ENCODE results near the gene RAPGEF2. TPM values are rescaled to one million over a fixed set of nuclear protein-coding genes. Genes with fewer than 3 reads are reported as not detected.

RAPGEF2 gene
- total and polyA plus RNA-seq, 10 of the 15 experiments (the other 5 are each of a cell fraction or from before 2014, with no cell fraction given), result 0.31 to 24.0 (median 2.9) TPM

- intact Hi-C loops (cut with micrococcal nuclease; ENCODE audit: unreplicated experiment), result no loop called here
- ChIA-PET RAD21 (ENCODE audit: unreplicated experiment) (no interaction called here), CTCF (no interaction called here), SMC1A (ENCODE audit: uncharacterized antibody, unreplicated experiment) (no interaction called here), POLR2A (no interaction called here)
- no TSS peak for BruUV-seq (replicated peaks)
- Histone ChIP-seq H3K27me3 (replicated peaks in 1 of 2; ENCODE audit: control insufficient read depth in 2 of 2, insufficient read depth in 2 of 2, low read length in 1 of 2) (no peaks in the 10 kb centered on the region), H3K27ac (ENCODE audit: control insufficient read depth, insufficient read depth) (no peak overlapping the region), H3K4me2 (ENCODE audit: control insufficient read depth, insufficient read depth) (no peak overlapping the region), H3K36me3 (ENCODE audit: control insufficient read depth in 2 of 2, insufficient read depth in 2 of 2, low read length in 1 of 2) (no peaks in the 10 kb centered on the region), H3K79me2 (ENCODE audit: control insufficient read depth, insufficient read depth, low read length) (no peaks in the 10 kb centered on the region), H3K4me1 (ENCODE audit: control insufficient read depth, insufficient read depth, low read length) (no peaks in the 10 kb centered on the region), H2AFZ (ENCODE audit: control insufficient read depth, low read depth, low read length) (no peak overlapping the region), H3K9ac (ENCODE audit: control insufficient read depth, insufficient read depth, low read length) (no peak overlapping the region), H3K9me3 (replicated peaks; ENCODE audit: control insufficient read depth, insufficient read depth, low read length) (no peaks in the 10 kb centered on the region; the same call in 2 of the 3 replicates), H4K20me1 (ENCODE audit: control insufficient read depth, insufficient read depth) (no peaks in the 10 kb centered on the region), H3K4me3 (no peak overlapping the region)
- DNase-seq (ENCODE audit: low read depth, low spot score), result no peak
- no peak for FAIRE-seq
- in situ Hi-C loops (cut with MboI), result no loop called here
- no peak for ATAC-seq
- WGBS (ENCODE audit: insufficient coverage, insufficient replicate concordance, low lambda C conversion rate, missing lambda C conversion rate), result 79% methylated on average over 4 of the region's 4 CpGs
- TF ChIP-seq TCF12 (IDR thresholded peaks at IDR 0.05; ENCODE audit: low read depth, low read length) (no peak), MYB (IDR thresholded peaks at IDR 0.05; ENCODE audit: borderline replicate concordance, low read depth, low read length) (no peak), SREBF1 (IDR thresholded peaks at IDR 0.05; ENCODE audit: low read length) (no peak), HDGF (IDR thresholded peaks at IDR 0.05) (no peak), ATF3 (IDR thresholded peaks at IDR 0.05; ENCODE audit: borderline replicate concordance, extremely low read depth, low read depth, low read length) (no peak)
Observed at GRCh38 chr4:159271856-159272255, 169.0 kb downstream of the RAPGEF2 start.

- intact Hi-C loops (cut with micrococcal nuclease; ENCODE audit: unreplicated experiment) (no loop called here), in situ Hi-C loops (cut with MboI) (no loop called here)
- SMC1A ChIA-PET (ENCODE audit: uncharacterized antibody, unreplicated experiment), result no interaction called here
- Histone ChIP-seq H3K27ac (ENCODE audit: control insufficient read depth, insufficient read depth) (no peak overlapping the region), H3K4me3 (no peak overlapping the region), H3K4me1 (ENCODE audit: control insufficient read depth, insufficient read depth, low read length) (no peaks in the 10 kb centered on the region), H3K36me3 (ENCODE audit: control insufficient read depth in 2 of 2, insufficient read depth in 2 of 2, low read length in 1 of 2) (no peaks in the 10 kb centered on the region), H4K20me1 (ENCODE audit: control insufficient read depth, insufficient read depth) (no peaks in the 10 kb centered on the region), H3K4me2 (ENCODE audit: control insufficient read depth, insufficient read depth) (no peak overlapping the region), H3K27me3 (replicated peaks in 1 of 2; ENCODE audit: control insufficient read depth in 2 of 2, insufficient read depth in 2 of 2, low read length in 1 of 2) (no peaks in the 10 kb centered on the region), H3K9ac (ENCODE audit: control insufficient read depth, insufficient read depth, low read length) (no peak overlapping the region), H3K79me2 (ENCODE audit: control insufficient read depth, insufficient read depth, low read length) (no peaks in the 10 kb centered on the region), H2AFZ (ENCODE audit: control insufficient read depth, low read depth, low read length) (no peak overlapping the region), H3K9me3 (replicated peaks; ENCODE audit: control insufficient read depth, insufficient read depth, low read length) (no peaks in the 10 kb centered on the region; the same call in 2 of the 3 replicates)
- BruUV-seq (replicated peaks), result no TSS peak
- POLR2A ChIA-PET, result no interaction called here
- RAD21 ChIA-PET (ENCODE audit: unreplicated experiment), result no interaction called here
- FAIRE-seq, result no peak
- CTCF ChIA-PET, result no interaction called here
- no peak for DNase-seq (ENCODE audit: low read depth, low spot score)
- no peak for ATAC-seq
- TF ChIP-seq NR2F1 (conservative IDR thresholded peaks at IDR 0.05) (no peak), TCF7 (IDR thresholded peaks at IDR 0.05; ENCODE audit: borderline replicate concordance) (no peak), JUND (IDR thresholded peaks at IDR 0.05; ENCODE audit: low read depth, low read length) (no peak), SMAD1 (IDR thresholded peaks at IDR 0.05; ENCODE audit: low read depth, partially characterized antibody) (no peak), CREB1 (IDR thresholded peaks at IDR 0.05; ENCODE audit: low read depth) (no peak), RELB (IDR thresholded peaks at IDR 0.05; ENCODE audit: low read depth) (no peak), LARP7 (IDR thresholded peaks at IDR 0.05) (no peak), BCLAF1 (IDR thresholded peaks at IDR 0.05) (no peak), HDAC6 (IDR thresholded peaks at IDR 0.05; ENCODE audit: unreplicated experiment) (no peak)
Observed at GRCh38 chr4:159272273-159273140, 169.6 kb downstream of the RAPGEF2 start.
